ENCODE measurements around the gene CRB3. TPM values are rescaled to one million over a fixed set of nuclear protein-coding genes. Genes with fewer than 3 reads are reported as not detected.

Gene CRB3
- total RNA-seq, 4 donors from 2014 or later = 1.8 to 2.7 (median 2.4) TPM; not detected in 1

DNA sequence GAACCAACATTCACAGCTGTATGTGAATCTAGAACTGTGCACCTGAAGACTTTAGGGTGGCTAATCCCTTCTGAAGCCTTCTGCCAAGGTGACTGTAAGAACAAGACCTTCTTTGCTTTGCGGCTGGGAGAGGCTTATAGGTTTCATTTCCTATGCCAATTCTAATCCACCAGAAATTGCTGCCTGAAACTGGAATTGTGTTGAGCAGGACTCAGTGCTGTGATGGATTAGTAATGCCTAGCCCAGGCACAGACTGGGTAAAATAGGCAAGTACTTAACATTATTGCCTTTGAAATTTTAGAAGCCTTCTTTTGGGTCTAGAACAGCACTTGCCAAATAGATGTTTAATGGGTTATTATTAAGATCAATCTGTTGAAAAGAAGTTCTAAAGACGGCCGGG is 16.0 kb upstream of the CRB3 start:
- intact Hi-C loops (cut with DNase I) = no loop called here
- no peak overlapping the region for H3K4me3 ChIP-seq
- WGBS = 80% methylated on average over 3 of the region's 3 CpGs
- TF ChIP-seq EP300 (IDR thresholded peaks at IDR 0.05) = no peak
- no peak for TF ChIP-seq CTCF (IDR thresholded peaks at IDR 0.05)
- TF ChIP-seq POLR2AphosphoS5 (IDR thresholded peaks at IDR 0.05) = no peak
- TF ChIP-seq POLR2A (IDR thresholded peaks at IDR 0.05; ENCODE audit: low read depth) = no peak
- no peak for DNase-seq (ENCODE audit: extremely low spot score)
- H3K36me3 ChIP-seq = peaks cover 21 to 96% (median 51%) of the 10 kb centered on the region in 4 donors
- no peaks in the 10 kb centered on the region for H3K27me3 ChIP-seq
- H3K27ac ChIP-seq (replicated peaks in 1 of 4) = no peak overlapping the region
- peaks cover 0 to 9% (median 0%) of the 10 kb centered on the region in 4 donors for H3K9me3 ChIP-seq
- no peaks in the 10 kb centered on the region for H3K4me1 ChIP-seq

DNA sequence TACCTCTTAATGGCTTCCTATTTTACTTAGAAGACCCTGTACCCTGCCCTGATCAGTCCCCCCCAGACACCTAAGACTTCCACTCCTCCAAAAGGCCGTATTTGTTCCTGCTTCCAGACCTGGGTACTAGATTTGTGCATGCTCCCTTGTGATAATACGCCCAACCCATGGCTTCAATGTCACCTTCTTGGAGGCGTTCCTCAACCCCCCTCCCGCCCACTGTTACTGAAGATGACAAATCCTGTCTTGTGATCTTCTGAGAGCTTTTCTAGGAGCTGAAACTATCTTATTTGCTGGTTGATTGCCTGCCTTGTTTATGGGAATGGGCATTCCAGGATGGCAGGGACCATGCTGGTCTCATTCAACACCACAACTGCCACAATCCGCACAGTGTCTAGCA is 13.9 kb upstream of the CRB3 start:
- TF ChIP-seq EP300 (IDR thresholded peaks at IDR 0.05) = no peak
- TF ChIP-seq CTCF (IDR thresholded peaks at IDR 0.05) = no peak
- no peak for TF ChIP-seq POLR2A (IDR thresholded peaks at IDR 0.05; ENCODE audit: low read depth)
- TF ChIP-seq POLR2AphosphoS5 (IDR thresholded peaks at IDR 0.05) = no peak
- DNase-seq (ENCODE audit: extremely low spot score) = no peak
- WGBS = 95% methylated on average over 5 of the region's 5 CpGs
- Histone ChIP-seq H3K36me3 (peaks cover 37 to 96% (median 63%) of the 10 kb centered on the region in 4 donors), H3K4me1 (no peaks in the 10 kb centered on the region), H3K27ac (replicated peaks in 1 of 4) (no peak overlapping the region), H3K4me3 (no peak overlapping the region), H3K27me3 (no peaks in the 10 kb centered on the region), H3K9me3 (peaks cover 0 to 22% (median 11%) of the 10 kb centered on the region in 4 donors)
- intact Hi-C loops (cut with DNase I) = no loop called here

DNA sequence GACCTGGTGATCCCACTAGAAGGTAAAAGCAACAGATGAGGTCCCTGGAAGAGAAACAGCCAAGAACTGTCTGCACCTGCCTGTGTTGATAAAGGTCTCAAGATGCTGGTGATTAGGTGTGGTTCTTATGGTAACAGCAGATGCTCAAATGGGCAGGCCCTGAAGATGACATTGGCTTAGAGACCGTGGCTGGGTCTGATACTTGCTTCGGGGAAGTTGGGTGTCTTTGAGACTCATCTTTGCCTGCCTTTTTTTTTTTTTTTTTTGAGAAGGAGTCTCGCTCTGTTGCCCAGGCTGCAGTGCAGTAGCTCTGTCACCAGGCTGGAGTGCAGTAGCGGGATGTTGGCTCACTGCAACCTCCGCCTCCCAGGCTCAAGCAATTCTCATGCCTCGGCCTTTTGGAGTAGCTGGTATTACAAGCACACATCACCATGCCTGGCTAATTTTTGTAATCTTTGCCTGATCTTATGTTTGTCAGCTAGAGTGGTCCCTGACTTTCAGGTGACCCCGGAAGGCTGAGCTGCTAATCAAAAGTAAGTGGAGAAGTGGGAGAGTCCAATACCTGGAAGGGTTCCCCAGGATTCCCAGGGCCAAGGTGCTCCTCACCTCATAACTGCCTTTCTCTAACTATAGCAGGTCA is 12.4 kb upstream of the CRB3 start:
- WGBS = 91% methylated on average over 7 of the region's 7 CpGs
- no peak for DNase-seq (ENCODE audit: extremely low spot score)
- Histone ChIP-seq H3K4me1 (no peaks in the 10 kb centered on the region), H3K9me3 (peaks cover 0 to 13% (median 11%) of the 10 kb centered on the region in 4 donors), H3K4me3 (no peak overlapping the region), H3K36me3 (peaks cover 35 to 96% (median 60%) of the 10 kb centered on the region in 4 donors), H3K27ac (replicated peaks in 1 of 4) (no peak overlapping the region), H3K27me3 (no peaks in the 10 kb centered on the region)
- no peak for TF ChIP-seq POLR2A (IDR thresholded peaks at IDR 0.05; ENCODE audit: low read depth)
- intact Hi-C loops (cut with DNase I) = no loop called here

DNA sequence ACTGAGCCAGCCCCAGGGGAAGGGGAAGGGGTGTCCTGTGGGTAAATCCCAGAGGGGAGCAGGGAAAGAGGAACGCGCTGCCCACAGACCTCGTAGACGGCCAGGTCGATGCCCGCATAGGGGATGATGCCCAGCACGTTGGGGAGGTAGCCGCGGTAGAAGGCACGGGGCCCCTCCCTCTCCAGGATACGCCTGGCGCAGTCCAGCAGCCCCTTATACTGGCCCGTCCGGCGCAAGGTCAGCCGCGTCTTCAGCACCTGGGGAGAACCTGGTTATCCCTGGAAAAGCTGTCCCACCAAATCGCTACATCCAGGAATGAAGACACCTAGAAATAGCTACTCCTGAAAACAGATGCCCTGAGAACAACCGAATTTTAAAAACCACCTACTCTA is 11.9 kb upstream of the CRB3 start:
- TF ChIP-seq EP300 (IDR thresholded peaks at IDR 0.05) = no peak
- no peak for TF ChIP-seq POLR2AphosphoS5 (IDR thresholded peaks at IDR 0.05)
- no peak for TF ChIP-seq CTCF (IDR thresholded peaks at IDR 0.05)
- no peak for TF ChIP-seq POLR2A (IDR thresholded peaks at IDR 0.05; ENCODE audit: low read depth)
- H3K36me3 ChIP-seq = peaks cover 34 to 95% (median 58%) of the 10 kb centered on the region in 4 donors
- no peaks in the 10 kb centered on the region for H3K4me1 ChIP-seq
- WGBS = 90% methylated on average over 13 of the region's 19 CpGs
- no peak overlapping the region for H3K4me3 ChIP-seq
- no peak overlapping the region for H3K27ac ChIP-seq (replicated peaks in 1 of 4)
- intact Hi-C loops (cut with DNase I) = no loop called here
- DNase-seq (ENCODE audit: extremely low spot score) = no peak
- H3K9me3 ChIP-seq = peaks cover 0 to 13% (median 11%) of the 10 kb centered on the region in 4 donors
- H3K27me3 ChIP-seq = no peaks in the 10 kb centered on the region

- 100% methylated on average over 2 of the region's 2 CpGs for WGBS
- H3K36me3 ChIP-seq = peaks cover 34 to 93% (median 57%) of the 10 kb centered on the region in 4 donors
Measured at GRCh38 chr19:6452899-6453298, 11.2 kb upstream of the CRB3 start.

More at GRCh38 chr19:6452899-6453298, 11.2 kb upstream of the CRB3 start:
- Histone ChIP-seq H3K4me1 (peaks cover 2 to 4% (median 3%) of the 10 kb centered on the region in 4 donors), H3K27me3 (no peaks in the 10 kb centered on the region), H3K9me3 (peaks cover 0 to 13% (median 11%) of the 10 kb centered on the region in 4 donors), H3K27ac (replicated peaks in 1 of 4) (no peak overlapping the region), H3K4me3 (no peak overlapping the region)
- no peak for DNase-seq (ENCODE audit: extremely low spot score)
- TF ChIP-seq POLR2AphosphoS5 (IDR thresholded peaks at IDR 0.05) = no peak
- no peak for TF ChIP-seq POLR2A (IDR thresholded peaks at IDR 0.05; ENCODE audit: low read depth)
- TF ChIP-seq EP300 (IDR thresholded peaks at IDR 0.05) = no peak
- TF ChIP-seq CTCF (IDR thresholded peaks at IDR 0.05) = no peak
- intact Hi-C loops (cut with DNase I) = no loop called here

Measured in esophagus muscularis mucosa (tissue), 4 donors.